AG09309 (cell line): ENCODE results near the gene PFDN4.

ENCODE experiments used
- DNase-seq: peaks from one replicate; pipeline ENCODE4 v3.0.0-alpha.2; 2010; ENCODE audit warnings: low read depth
- H3K4me3 ChIP-seq: 2 replicates; pipeline ENCODE4 v1.5.1; 2011; ENCODE audit warnings: mild to moderate bottlenecking, low read depth, low read length, moderate library complexity; ENCODE audit not compliant: control insufficient read depth
- TF ChIP-seq, protein P1 (sequence below): IDR thresholded peaks from 2 replicates; pipeline ENCODE4 v1.5.1; 2011; ENCODE audit warnings: mild to moderate bottlenecking, low read depth, low read length, inconsistent platforms; ENCODE audit not compliant: insufficient read depth, control insufficient read depth; ENCODE audit errors: missing control alignments

PFDN4 gene

DNA sequence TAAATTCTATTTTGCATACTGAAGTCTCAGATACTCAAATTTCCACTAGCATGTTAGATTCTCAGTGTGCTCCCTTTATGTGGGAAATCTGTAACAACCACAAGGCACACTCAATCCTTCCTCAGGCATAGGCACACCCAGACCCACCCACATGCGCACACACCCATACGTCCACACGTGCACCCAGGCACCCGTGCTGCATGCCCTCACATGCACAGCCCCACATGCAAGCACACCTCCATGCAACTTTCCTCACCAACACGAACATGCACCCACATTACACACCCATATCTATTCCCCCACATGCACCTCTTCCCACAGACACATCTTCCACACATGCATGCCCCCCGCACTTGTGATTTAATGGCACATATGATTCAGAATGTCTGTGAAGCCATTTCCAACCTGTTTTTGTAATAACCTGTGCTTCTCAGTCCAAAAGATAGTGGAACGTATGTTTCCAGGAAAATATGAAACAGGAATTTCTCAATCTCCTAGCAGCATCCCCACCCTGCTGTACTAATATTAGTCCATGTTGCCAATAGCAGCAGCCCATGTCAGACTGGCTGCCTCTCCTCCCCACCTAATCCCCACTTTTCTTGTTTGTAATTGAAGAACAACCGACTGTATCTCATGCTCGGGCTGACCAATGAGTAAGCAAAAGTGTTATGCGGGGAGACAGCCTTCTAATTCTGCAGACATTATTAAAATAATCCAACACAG lies 22.8 kb upstream of the PFDN4 start:
- no peak for DNase-seq
- TF ChIP-seq, protein P1, sequence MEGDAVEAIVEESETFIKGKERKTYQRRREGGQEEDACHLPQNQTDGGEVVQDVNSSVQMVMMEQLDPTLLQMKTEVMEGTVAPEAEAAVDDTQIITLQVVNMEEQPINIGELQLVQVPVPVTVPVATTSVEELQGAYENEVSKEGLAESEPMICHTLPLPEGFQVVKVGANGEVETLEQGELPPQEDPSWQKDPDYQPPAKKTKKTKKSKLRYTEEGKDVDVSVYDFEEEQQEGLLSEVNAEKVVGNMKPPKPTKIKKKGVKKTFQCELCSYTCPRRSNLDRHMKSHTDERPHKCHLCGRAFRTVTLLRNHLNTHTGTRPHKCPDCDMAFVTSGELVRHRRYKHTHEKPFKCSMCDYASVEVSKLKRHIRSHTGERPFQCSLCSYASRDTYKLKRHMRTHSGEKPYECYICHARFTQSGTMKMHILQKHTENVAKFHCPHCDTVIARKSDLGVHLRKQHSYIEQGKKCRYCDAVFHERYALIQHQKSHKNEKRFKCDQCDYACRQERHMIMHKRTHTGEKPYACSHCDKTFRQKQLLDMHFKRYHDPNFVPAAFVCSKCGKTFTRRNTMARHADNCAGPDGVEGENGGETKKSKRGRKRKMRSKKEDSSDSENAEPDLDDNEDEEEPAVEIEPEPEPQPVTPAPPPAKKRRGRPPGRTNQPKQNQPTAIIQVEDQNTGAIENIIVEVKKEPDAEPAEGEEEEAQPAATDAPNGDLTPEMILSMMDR = no peak
- no peak overlapping the region for H3K4me3 ChIP-seq

DNA sequence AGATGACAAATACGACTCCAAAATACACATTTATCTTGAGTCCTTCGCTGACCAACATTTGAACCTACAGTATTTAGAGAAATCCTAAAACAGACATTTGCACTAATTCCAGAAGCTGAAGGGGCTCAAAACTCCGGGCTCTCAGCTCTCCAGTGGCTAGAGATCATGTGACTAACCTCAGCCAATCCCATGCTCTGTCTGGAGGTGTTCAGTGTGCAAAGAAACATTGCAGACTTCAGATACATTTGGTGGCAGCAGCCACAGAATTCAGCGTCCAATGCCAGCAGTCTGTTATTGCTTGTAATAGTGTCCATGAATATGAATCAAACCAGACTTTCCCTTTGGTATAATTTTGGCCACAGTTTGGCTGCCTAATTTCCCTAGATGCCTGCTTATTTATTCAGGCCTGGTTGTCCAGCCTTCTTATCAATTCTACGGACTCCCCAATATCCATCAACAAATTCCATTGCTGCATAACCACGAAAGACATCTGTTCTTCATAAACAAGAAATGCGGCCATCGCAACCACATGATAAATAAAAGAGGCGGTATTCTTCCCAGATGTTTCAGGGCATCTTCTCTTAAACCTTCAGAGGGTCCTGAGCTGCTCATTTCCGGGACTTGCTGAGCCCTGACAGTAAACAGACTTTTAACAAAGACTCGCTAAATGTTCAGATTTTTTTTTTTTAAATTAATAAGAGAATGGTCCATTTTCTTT lies 19.6 kb upstream of the PFDN4 start:
- DNase-seq = no peak
- TF ChIP-seq, protein P1 = no peak
- H3K4me3 ChIP-seq = no peak overlapping the region

DNA sequence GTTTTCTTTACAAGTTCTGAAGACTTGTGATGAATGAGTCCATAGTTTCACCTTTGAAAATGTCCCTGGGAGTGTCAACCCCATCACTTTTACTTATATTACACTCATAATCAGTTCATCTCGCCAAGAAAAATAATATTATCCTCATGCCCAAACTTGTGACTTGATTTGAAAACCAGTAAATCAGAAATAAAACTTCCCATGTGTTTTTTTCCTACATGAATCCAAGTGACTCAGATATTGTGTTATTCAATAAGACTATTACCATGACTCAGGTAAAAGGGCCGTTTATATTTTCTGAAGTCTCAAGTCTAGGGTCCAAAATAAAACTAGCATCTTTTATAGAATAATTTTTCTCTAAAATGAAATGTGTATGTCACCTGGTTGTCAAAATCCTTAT lies 18.3 kb upstream of the PFDN4 start:
- no peak overlapping the region for H3K4me3 ChIP-seq
- TF ChIP-seq, protein P1 = no peak
- no peak for DNase-seq

DNA sequence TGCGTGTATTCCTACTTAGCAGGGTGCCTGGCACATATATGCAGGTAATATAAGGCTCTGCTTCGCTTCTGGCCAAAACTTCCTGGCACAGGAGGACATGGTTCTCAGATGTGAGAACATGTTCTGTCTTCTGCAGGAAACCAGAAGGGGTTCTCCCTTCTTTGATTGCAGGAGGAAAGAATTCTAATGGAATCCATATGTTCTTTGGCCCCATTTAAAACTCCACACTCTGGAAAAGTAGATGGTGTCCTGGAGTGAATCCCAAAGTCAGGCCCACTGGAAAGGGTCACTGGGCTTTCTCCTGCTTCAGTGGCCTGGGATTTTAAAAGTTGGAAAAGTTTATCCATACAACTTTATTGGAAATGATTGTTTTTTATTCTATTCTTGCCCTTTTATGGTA lies 17.7 kb upstream of the PFDN4 start:
- DNase-seq = no peak
- TF ChIP-seq, protein P1 = no peak
- H3K4me3 ChIP-seq = no peak overlapping the region

DNA sequence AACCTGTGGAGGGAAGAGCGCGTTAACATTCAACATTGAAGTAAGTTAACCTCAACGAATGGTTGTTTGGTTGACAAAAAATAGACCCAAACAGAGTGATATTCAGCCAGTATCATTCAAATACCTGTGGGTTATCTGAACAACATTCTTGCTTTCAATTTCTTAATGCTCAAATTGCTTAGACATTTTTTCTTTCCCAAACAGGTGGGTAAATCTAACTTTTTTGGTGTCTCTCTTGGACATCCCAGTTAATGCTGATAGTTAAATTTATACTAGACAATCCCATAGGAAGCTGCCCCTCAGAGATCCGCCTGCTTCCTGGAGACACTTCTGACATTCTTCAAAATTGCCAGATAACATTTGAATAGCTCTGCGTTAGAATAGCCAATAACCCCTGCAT lies 14.1 kb upstream of the PFDN4 start:
- no peak for DNase-seq
- H3K4me3 ChIP-seq = no peak overlapping the region
- TF ChIP-seq, protein P1 = no peak

DNA sequence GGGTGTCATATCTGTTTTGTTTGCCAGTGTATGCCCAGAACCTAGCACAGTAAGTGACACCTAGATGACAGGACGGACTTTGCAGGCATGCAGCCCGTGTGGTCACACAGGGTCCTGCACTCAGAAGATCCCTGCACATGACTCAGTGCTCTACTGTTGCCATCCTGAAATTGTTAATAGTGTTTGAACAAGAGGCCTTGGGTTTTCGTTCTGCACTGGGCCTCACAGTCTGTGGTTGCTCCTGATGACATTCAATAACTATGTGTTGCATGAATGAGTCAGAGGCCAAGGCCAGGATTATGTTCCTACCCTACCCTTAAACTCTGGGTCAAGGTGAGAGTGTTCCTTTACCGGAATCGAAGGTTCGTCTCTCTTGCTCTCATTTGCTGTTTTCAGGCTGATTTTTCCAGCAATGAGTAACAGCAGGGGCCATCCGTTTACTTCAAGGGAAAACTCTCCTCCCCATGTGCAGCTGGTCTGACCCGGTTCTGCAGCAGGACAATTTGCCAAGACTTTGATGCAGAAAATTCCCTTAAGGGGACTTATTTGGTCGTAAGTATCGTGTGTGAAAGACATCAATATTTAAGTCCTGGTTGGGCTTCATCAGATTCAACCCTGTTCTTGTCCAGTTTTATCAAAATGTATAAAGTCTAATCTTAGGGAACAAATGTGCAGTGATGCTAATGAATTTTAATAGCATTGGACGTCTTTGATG lies 13.0 kb upstream of the PFDN4 start:
- TF ChIP-seq, protein P1 = no peak
- DNase-seq = no peak

More for the DNA sequence above, 13.0 kb upstream of the PFDN4 start:
- H3K4me3 ChIP-seq = no peak overlapping the region
